Pons (tissue), 1 donor: ENCODE data around the gene SPTLC1.
"Not testable (repeated sequence)": the region's sequence is repeated elsewhere in the genome, so short reads cannot be mapped to it uniquely, and the experiment has no call there.

Experiments
- DNase-seq: peaks from one replicate; pipeline ENCODE4 v3.0.0-alpha.2; 2016; ENCODE audit warnings: low spot score

Gene SPTLC1

GRCh38 chr9:92115071-92115858 lies at the start of gene SPTLC1:
SPTLC1 (minus strand) TSS chr9:92115413; CDS start chr9:92115370, 43 bp downstream.
- peak; percentile 95 for DNase-seq

- no peak for DNase-seq
Observed at GRCh38 chr9:92164975-92165374, 49.8 kb upstream of the SPTLC1 start.

- no peak for DNase-seq
Observed at GRCh38 chr9:92164490-92164889, 49.3 kb upstream of the SPTLC1 start.

- no peak for DNase-seq
Observed at GRCh38 chr9:92163276-92163675, 48.1 kb upstream of the SPTLC1 start.

GRCh38 chr9:92160786-92161185 lies 45.6 kb upstream of the SPTLC1 start:
- no peak for DNase-seq

- DNase-seq, result no peak
Observed at GRCh38 chr9:92159058-92159457, 43.8 kb upstream of the SPTLC1 start.

- no peak for DNase-seq
Observed at GRCh38 chr9:92158097-92158601, 42.9 kb upstream of the SPTLC1 start.

GRCh38 chr9:92155736-92156135 lies 40.5 kb upstream of the SPTLC1 start:
- not testable (repeated sequence) for DNase-seq

GRCh38 chr9:92155221-92155620 lies 40.0 kb upstream of the SPTLC1 start:
- DNase-seq, result no peak

GRCh38 chr9:92153466-92154415 lies 38.5 kb upstream of the SPTLC1 start:
- not testable (repeated sequence) for DNase-seq

GRCh38 chr9:92151691-92152393 lies 36.6 kb upstream of the SPTLC1 start:
- peak; percentile 23 for DNase-seq

- not testable (repeated sequence) for DNase-seq
Observed at GRCh38 chr9:92150501-92151470, 35.6 kb upstream of the SPTLC1 start.

GRCh38 chr9:92147852-92148180 lies 32.6 kb upstream of the SPTLC1 start:
- DNase-seq, result no peak

- peak; percentile 9 for DNase-seq
Observed at GRCh38 chr9:92147030-92147851, 32.0 kb upstream of the SPTLC1 start.

GRCh38 chr9:92146610-92147009 lies 31.4 kb upstream of the SPTLC1 start:
- peak; percentile 19 for DNase-seq

- DNase-seq, result not testable (repeated sequence)
Observed at GRCh38 chr9:92145784-92146183, 30.6 kb upstream of the SPTLC1 start.

GRCh38 chr9:92142329-92142728 lies 27.1 kb upstream of the SPTLC1 start:
- no peak for DNase-seq

GRCh38 chr9:92141144-92142129 lies 26.2 kb upstream of the SPTLC1 start:
- DNase-seq, result no peak

- DNase-seq, result no peak
Observed at GRCh38 chr9:92140754-92141143, 25.5 kb upstream of the SPTLC1 start.
